PC-9 (cell line): ENCODE results near the gene PRLH. TPM values are rescaled to one million over a fixed set of nuclear protein-coding genes. Genes with fewer than 3 reads are reported as not detected.

ENCODE experiments used
- BruUV-seq: library from RNA; stranded (reverse); fragments of 400-500 nt; replicated peaks from 2 replicates; lab custom pipeline; 2021; lab: Mats Ljungman, UMichigan
- CTCF ChIA-PET: fragments of 300-600 bp; sonication (Branson Sonifier 250); formaldehyde crosslinking; loops from one replicate; lab custom pipeline; 2022; ENCODE audit warnings: antibody characterized with exemption; lab: Charles Lee
- POLR2A ChIA-PET: fragments of 300-600 bp; sonication (Branson Sonifier 250); formaldehyde crosslinking; loops from one replicate; lab custom pipeline; 2022; ENCODE audit warnings: antibody characterized with exemption; ENCODE audit not compliant: unreplicated experiment; lab: Charles Lee
- DNase-seq, 2 experiments: peaks; one replicate each; pipeline versions ENCODE4 v3.0.0 to v3.0.0-alpha.2; 2015 to 2022; ENCODE audit warnings: mixed read lengths in 1 of 2
- H2AFZ ChIP-seq: fragments of 200-600 bp; sonication (generic); 2 replicates; pipeline ENCODE4 v1.8.1; 2017; ENCODE audit warnings: antibody characterized with exemption
- H3F3A ChIP-seq: fragments of 200-600 bp; sonication (generic); 2 replicates; pipeline ENCODE4 v1.8.1; 2017; ENCODE audit warnings: antibody characterized with exemption, mild to moderate bottlenecking, low read depth; ENCODE audit not compliant: insufficient read depth
- H3K27ac ChIP-seq: fragments of 200-600 bp; sonication (generic); 2 replicates; pipeline ENCODE4 v1.6.1; 2016; ENCODE audit warnings: mixed run types
- H3K27me3 ChIP-seq: fragments of 200-600 bp; sonication (generic); 2 replicates; pipeline ENCODE4 v1.6.1; 2016; ENCODE audit warnings: low read depth, mixed run types; ENCODE audit not compliant: insufficient read depth
- H3K36me3 ChIP-seq: fragments of 200-600 bp; sonication (generic); 2 replicates; pipeline ENCODE4 v1.6.1; 2016; ENCODE audit warnings: low read depth, mixed run types
- H3K4me1 ChIP-seq: fragments of 200-600 bp; sonication (generic); replicated peaks from 2 replicates; pipeline ENCODE4 v1.6.1; 2016; ENCODE audit warnings: mixed run types; ENCODE audit not compliant: insufficient read depth
- H3K4me2 ChIP-seq: fragments of 200-600 bp; sonication (generic); 2 replicates; pipeline ENCODE4 v1.6.1; 2017; ENCODE audit warnings: mixed run types
- H3K4me3 ChIP-seq: fragments of 200-600 bp; sonication (generic); 2 replicates; pipeline ENCODE4 v1.6.1; 2016; ENCODE audit warnings: mixed run types
- H3K79me2 ChIP-seq: fragments of 200-600 bp; sonication (generic); 2 replicates; pipeline ENCODE4 v1.6.1; 2017; ENCODE audit warnings: low read depth, mixed run types
- H3K9me2 ChIP-seq: fragments of 200-600 bp; sonication (generic); 2 replicates; pipeline ENCODE4 v1.8.1; 2017; ENCODE audit warnings: mild to moderate bottlenecking; ENCODE audit not compliant: insufficient read depth
- H3K9me3 ChIP-seq: fragments of 200-600 bp; sonication (generic); 2 replicates; pipeline ENCODE4 v1.8.1; 2016; ENCODE audit warnings: low read depth; ENCODE audit not compliant: insufficient read depth
- H4K20me1 ChIP-seq: fragments of 200-600 bp; sonication (generic); 2 replicates; pipeline ENCODE4 v1.8.1; 2017; ENCODE audit not compliant: insufficient read depth
- EZH2 ChIP-seq: fragments of 200-600 bp; sonication (generic); IDR thresholded peaks from 2 replicates; pipeline ENCODE4 v1.8.0; 2017; ENCODE audit warnings: antibody characterized with exemption, low read depth
- intact Hi-C: fragments of 100-400 bp; cut with micrococcal nuclease; formaldehyde crosslinking; loops from one replicate; pipeline ENCODE4 v1.10.0; 2022; ENCODE audit not compliant: unreplicated experiment
- total RNA-seq: library from RNA; stranded (reverse); gene quantifications from 2 replicates; pipeline ENCODE4 v1.2.3, GENCODE V29; 2021
- TF ChIP-seq, protein P1 (sequence below): fragments of 200-600 bp; sonication (generic); conservative IDR thresholded peaks from 2 replicates; pipeline ENCODE4 v1.6.1; 2017; ENCODE audit warnings: mixed run types, antibody characterized with exemption, mild to moderate bottlenecking, moderate library complexity

PRLH gene
- total RNA-seq, 1 experiment from 2014 or later = not detected

DNA sequence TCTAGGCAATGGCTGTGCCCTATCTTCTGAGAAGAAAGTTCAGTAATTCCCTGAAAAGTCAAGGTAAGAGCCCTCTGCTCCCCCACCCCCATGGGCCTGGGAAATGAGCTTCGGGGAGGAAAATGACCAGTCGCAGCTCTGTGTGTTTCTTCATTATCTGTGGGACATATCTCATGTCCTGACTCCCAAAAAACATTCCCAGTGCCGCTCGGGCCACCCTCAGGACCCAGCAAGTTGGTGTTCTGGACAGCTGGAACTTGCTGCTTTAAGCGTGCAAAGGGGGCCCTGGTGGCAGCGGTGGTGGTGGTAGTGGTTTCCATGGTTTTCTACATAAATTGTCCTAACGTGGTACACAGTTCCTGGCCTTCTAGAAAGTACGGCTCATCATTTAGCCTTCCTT is 17.2 kb upstream of the PRLH start:
- no peaks in the 10 kb centered on the region for H3K27me3 ChIP-seq
- peaks cover 54% of the 10 kb centered on the region for H3K36me3 ChIP-seq
- no peak overlapping the region for H3K4me3 ChIP-seq
- H4K20me1 ChIP-seq = no peaks in the 10 kb centered on the region
- intact Hi-C loops = no loop called here
- ChIA-PET CTCF (no interaction called here), POLR2A (no interaction called here)
- no peak for DNase-seq
- TF ChIP-seq, protein P1, sequence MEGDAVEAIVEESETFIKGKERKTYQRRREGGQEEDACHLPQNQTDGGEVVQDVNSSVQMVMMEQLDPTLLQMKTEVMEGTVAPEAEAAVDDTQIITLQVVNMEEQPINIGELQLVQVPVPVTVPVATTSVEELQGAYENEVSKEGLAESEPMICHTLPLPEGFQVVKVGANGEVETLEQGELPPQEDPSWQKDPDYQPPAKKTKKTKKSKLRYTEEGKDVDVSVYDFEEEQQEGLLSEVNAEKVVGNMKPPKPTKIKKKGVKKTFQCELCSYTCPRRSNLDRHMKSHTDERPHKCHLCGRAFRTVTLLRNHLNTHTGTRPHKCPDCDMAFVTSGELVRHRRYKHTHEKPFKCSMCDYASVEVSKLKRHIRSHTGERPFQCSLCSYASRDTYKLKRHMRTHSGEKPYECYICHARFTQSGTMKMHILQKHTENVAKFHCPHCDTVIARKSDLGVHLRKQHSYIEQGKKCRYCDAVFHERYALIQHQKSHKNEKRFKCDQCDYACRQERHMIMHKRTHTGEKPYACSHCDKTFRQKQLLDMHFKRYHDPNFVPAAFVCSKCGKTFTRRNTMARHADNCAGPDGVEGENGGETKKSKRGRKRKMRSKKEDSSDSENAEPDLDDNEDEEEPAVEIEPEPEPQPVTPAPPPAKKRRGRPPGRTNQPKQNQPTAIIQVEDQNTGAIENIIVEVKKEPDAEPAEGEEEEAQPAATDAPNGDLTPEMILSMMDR = no peak
- no peak for TF ChIP-seq EZH2
- peaks cover 58% of the 10 kb centered on the region for H3F3A ChIP-seq
- no peak overlapping the region for H3K4me2 ChIP-seq
- no peak overlapping the region for H2AFZ ChIP-seq
- H3K9me2 ChIP-seq = no peaks in the 10 kb centered on the region
- H3K27ac ChIP-seq = no peak overlapping the region
- no peaks in the 10 kb centered on the region for H3K4me1 ChIP-seq
- BruUV-seq = no TSS peak
- 0 out of 2 replicates have a peak, but pooled peaks cover 5% of the 10 kb centered on the region for H3K9me3 ChIP-seq
- no peaks in the 10 kb centered on the region for H3K79me2 ChIP-seq

DNA sequence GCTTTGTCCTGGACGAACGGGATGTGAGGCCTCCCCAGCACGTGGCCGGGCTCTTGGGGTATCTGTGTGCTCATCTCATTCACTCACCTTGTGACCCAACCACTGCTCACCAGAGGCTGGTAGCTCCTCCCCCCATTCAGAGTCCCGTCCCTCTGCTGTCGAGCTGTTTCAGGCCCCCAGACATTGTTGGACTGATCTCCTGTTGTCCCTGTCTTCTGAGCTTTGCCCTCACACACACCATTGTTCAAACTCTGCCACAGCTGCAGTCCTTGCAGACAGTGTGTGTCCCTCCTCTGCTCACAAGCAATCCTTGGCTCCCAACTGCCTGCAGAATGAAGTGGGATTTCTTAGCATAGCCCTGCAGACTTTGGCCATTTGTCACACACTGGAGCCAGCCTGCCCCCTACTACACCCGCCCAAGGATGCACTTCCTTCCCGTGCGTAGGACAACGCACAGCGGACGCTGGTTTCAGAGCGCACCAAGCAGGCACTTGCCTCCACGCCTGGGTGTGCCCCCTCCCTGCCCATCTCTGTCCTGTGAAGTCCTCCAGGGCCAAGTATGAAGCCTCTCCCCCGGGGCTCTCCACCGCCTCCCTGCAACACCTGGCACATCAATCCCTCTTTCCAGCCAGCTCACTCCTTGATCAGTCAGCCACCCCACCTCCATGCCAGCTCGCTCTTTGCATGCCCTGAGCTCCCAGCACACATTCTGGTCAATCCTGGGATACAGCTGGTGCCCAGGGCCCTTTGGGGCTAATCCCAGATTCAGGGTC is 16.5 kb upstream of the PRLH start:
- Histone ChIP-seq H3K79me2 (no peaks in the 10 kb centered on the region), H3K36me3 (peaks cover 60% of the 10 kb centered on the region), H3K9me3 (peaks cover 8% of the 10 kb centered on the region; the same call in 1 of the 2 replicates), H3K27ac (no peak overlapping the region), H3K4me1 (no peaks in the 10 kb centered on the region), H3K4me3 (no peak overlapping the region), H3F3A (peaks cover 64% of the 10 kb centered on the region), H4K20me1 (no peaks in the 10 kb centered on the region), H3K27me3 (no peaks in the 10 kb centered on the region), H3K4me2 (no peak overlapping the region), H2AFZ (no peak overlapping the region), H3K9me2 (no peaks in the 10 kb centered on the region)
- intact Hi-C loops = no loop called here
- no TSS peak for BruUV-seq
- ChIA-PET POLR2A (interaction anchor here (0.7 kb wide), 1 partner anchor 1171 kb away, joined by 3 read pairs; no protein-coding TSS in a partner anchor), CTCF (no interaction called here)
- no peak for DNase-seq
- TF ChIP-seq, protein P1 = no peak
- no peak for TF ChIP-seq EZH2

DNA sequence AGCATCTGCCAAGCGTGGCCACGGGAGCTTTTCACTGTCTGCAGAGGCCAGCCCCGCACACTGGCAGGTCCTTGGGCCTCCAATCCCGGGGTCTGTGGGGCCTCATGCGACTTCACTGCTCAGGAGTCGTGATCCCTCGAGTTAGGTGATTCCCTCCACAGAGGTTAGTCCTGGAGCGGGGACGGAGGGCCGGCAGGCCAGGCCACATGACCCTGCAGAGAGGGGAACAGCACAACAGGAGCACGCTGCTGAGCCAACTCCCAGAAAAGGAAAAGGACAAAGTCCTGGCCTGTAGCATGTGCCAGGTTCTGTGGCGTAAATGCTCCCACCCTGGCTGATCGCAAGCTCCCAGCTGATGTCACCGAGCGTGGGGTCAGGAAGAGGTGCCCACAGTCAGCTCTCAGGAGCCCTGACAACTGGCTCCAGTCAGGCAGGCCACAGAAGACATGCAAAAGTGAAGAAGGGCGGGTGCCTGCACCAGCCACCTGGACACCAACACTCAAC is 15.3 kb upstream of the PRLH start:
- ChIA-PET POLR2A (no interaction called here), CTCF (interaction anchor here (0.7 kb wide), 1 partner anchor 22 kb away, joined by 3 read pairs; no protein-coding TSS in a partner anchor)
- H3K36me3 ChIP-seq = peaks cover 63% of the 10 kb centered on the region

More for the DNA sequence above, 15.3 kb upstream of the PRLH start:
- H3K27ac ChIP-seq = no peak overlapping the region
- TF ChIP-seq EZH2 = no peak
- TF ChIP-seq, protein P1 = no peak
- peaks cover 67% of the 10 kb centered on the region for H3F3A ChIP-seq
- H4K20me1 ChIP-seq = 0 out of 2 replicates have a peak, but pooled peaks cover 2% of the 10 kb centered on the region
- no peaks in the 10 kb centered on the region for H3K9me2 ChIP-seq
- no peak overlapping the region for H3K4me3 ChIP-seq
- H3K79me2 ChIP-seq = no peaks in the 10 kb centered on the region
- intact Hi-C loops = no loop called here
- no peaks in the 10 kb centered on the region for H3K27me3 ChIP-seq
- no peak overlapping the region for H3K4me2 ChIP-seq
- DNase-seq = no peak
- peaks cover 10% of the 10 kb centered on the region; the same call in 1 of the 2 replicates for H3K9me3 ChIP-seq
- no peaks in the 10 kb centered on the region for H3K4me1 ChIP-seq
- H2AFZ ChIP-seq = no peak overlapping the region
- BruUV-seq = no TSS peak
